Measurements from ENCODE around the gene MYO18A.

The MYO18A gene

GRCh38 chr17:29180034-29180787 lies at the start of gene MYO18A (continued):
- TF ChIP-seq REPIN1 (tag by site-specific recombination; IDR thresholded peaks at IDR 0.05; ENCODE audit: low read depth), result no peak
- no peak for TF ChIP-seq TRIM28 (IDR thresholded peaks at IDR 0.05; ENCODE audit: borderline replicate concordance, low read length)
- TF ChIP-seq, protein P1, sequence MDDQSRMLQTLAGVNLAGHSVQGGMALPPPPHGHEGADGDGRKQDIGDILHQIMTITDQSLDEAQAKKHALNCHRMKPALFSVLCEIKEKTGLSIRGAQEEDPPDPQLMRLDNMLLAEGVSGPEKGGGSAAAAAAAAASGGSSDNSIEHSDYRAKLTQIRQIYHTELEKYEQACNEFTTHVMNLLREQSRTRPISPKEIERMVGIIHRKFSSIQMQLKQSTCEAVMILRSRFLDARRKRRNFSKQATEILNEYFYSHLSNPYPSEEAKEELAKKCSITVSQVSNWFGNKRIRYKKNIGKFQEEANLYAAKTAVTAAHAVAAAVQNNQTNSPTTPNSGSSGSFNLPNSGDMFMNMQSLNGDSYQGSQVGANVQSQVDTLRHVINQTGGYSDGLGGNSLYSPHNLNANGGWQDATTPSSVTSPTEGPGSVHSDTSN (CRISPR knock-in tag; IDR thresholded peaks at IDR 0.05), result peak; percentile 74
- no peak for TF ChIP-seq ZNF366 (tag by site-specific recombination; conservative IDR thresholded peaks at IDR 0.05)
- TF ChIP-seq ZFP69B (tag by site-specific recombination; IDR thresholded peaks at IDR 0.05), result no peak
- TF ChIP-seq ZNF626 (tag by site-specific recombination; IDR thresholded peaks at IDR 0.05), result no peak
- no peak for TF ChIP-seq ZNF350 (tag by site-specific recombination; IDR thresholded peaks at IDR 0.05)
- TF ChIP-seq ZNF274 (IDR thresholded peaks at IDR 0.05; ENCODE audit: low read length), result no peak
- TF ChIP-seq ZNF274 (tag by site-specific recombination; IDR thresholded peaks at IDR 0.05; ENCODE audit: borderline replicate concordance), result no peak
- TF ChIP-seq ZNF843 (tag by site-specific recombination; IDR thresholded peaks at IDR 0.05), result peak; percentile 18; the same call in 1 of the 2 replicates
- no peak for TF ChIP-seq RBAK (tag by site-specific recombination; IDR thresholded peaks at IDR 0.05)
- TF ChIP-seq ZNF132 (tag by site-specific recombination; IDR thresholded peaks at IDR 0.05; ENCODE audit: borderline replicate concordance), result no peak
- TF ChIP-seq KLF1 (tag by site-specific recombination; IDR thresholded peaks at IDR 0.05), result no peak
- TF ChIP-seq SCRT1 (tag by site-specific recombination; IDR thresholded peaks at IDR 0.05; ENCODE audit: borderline replicate concordance), result no peak
- TF ChIP-seq ZNF585B (tag by site-specific recombination; IDR thresholded peaks at IDR 0.05), result no peak
- no peak for TF ChIP-seq ZFP3 (tag by site-specific recombination; IDR thresholded peaks at IDR 0.05; ENCODE audit: low read depth)
- no peak for TF ChIP-seq REST (tag by site-specific recombination; IDR thresholded peaks at IDR 0.05)
- no peak for TF ChIP-seq ZNF473 (tag by site-specific recombination; IDR thresholded peaks at IDR 0.05)
- TF ChIP-seq ZNF175 (tag by site-specific recombination; IDR thresholded peaks at IDR 0.05), result no peak
- TF ChIP-seq ZNF214 (tag by site-specific recombination; IDR thresholded peaks at IDR 0.05; ENCODE audit: borderline replicate concordance), result no peak
- TF ChIP-seq, protein P2, sequence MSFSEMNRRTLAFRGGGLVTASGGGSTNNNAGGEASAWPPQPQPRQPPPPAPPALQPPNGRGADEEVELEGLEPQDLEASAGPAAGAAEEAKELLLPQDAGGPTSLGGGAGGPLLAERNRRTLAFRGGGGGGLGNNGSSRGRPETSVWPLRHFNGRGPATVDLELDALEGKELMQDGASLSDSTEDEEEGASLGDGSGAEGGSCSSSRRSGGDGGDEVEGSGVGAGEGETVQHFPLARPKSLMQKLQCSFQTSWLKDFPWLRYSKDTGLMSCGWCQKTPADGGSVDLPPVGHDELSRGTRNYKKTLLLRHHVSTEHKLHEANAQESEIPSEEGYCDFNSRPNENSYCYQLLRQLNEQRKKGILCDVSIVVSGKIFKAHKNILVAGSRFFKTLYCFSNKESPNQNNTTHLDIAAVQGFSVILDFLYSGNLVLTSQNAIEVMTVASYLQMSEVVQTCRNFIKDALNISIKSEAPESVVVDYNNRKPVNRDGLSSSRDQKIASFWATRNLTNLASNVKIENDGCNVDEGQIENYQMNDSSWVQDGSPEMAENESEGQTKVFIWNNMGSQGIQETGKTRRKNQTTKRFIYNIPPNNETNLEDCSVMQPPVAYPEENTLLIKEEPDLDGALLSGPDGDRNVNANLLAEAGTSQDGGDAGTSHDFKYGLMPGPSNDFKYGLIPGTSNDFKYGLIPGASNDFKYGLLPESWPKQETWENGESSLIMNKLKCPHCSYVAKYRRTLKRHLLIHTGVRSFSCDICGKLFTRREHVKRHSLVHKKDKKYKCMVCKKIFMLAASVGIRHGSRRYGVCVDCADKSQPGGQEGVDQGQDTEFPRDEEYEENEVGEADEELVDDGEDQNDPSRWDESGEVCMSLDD (tag by site-specific recombination; IDR thresholded peaks at IDR 0.05), result no peak
- TF ChIP-seq ZSCAN16 (tag by site-specific recombination; IDR thresholded peaks at IDR 0.05), result no peak
- peak; percentile 78 for TF ChIP-seq ZNF223 (tag by site-specific recombination; IDR thresholded peaks at IDR 0.05)
- no peak for TF ChIP-seq ZNF404 (tag by site-specific recombination; IDR thresholded peaks at IDR 0.05)
- no peak for TF ChIP-seq SP2 (tag by site-specific recombination; IDR thresholded peaks at IDR 0.05)
- peak; percentile 44; the same call in 1 of the 2 replicates for TF ChIP-seq ZBTB48 (tag by site-specific recombination; IDR thresholded peaks at IDR 0.05)
- TF ChIP-seq ZNF768 (tag by site-specific recombination; IDR thresholded peaks at IDR 0.05), result no peak
- no peak for TF ChIP-seq ZNF157 (tag by site-specific recombination; IDR thresholded peaks at IDR 0.05)
- TF ChIP-seq ZNF37A (tag by site-specific recombination; IDR thresholded peaks at IDR 0.05), result no peak
- TF ChIP-seq IKZF3 (tag by site-specific recombination; IDR thresholded peaks at IDR 0.05), result peak; percentile 31; the same call in 1 of the 2 replicates
- TF ChIP-seq, protein P3, sequence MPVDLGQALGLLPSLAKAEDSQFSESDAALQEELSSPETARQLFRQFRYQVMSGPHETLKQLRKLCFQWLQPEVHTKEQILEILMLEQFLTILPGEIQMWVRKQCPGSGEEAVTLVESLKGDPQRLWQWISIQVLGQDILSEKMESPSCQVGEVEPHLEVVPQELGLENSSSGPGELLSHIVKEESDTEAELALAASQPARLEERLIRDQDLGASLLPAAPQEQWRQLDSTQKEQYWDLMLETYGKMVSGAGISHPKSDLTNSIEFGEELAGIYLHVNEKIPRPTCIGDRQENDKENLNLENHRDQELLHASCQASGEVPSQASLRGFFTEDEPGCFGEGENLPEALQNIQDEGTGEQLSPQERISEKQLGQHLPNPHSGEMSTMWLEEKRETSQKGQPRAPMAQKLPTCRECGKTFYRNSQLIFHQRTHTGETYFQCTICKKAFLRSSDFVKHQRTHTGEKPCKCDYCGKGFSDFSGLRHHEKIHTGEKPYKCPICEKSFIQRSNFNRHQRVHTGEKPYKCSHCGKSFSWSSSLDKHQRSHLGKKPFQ (tag by site-specific recombination; IDR thresholded peaks at IDR 0.05), result no peak

Measured in HEK293 (cell line).